Esophagus muscularis mucosa (tissue), 4 donors: ENCODE results near the gene BTBD9. TPM values are rescaled to one million over a fixed set of nuclear protein-coding genes. Genes with fewer than 3 reads are reported as not detected.

Experiments used
- DNase-seq: peaks from one replicate; pipeline ENCODE4 v3.0.0-alpha.2; 2017; ENCODE audit errors: extremely low spot score
- H3K27ac ChIP-seq, 4 donors: fragments of 200-600 bp; sonication (generic); replicated peaks in 1 of 4; 1 replicate in 3 of 4; 2 replicates in 1 of 4; pipeline ENCODE4 v1.5.1; 2016 to 2019; ENCODE audit warnings: mild to moderate bottlenecking in 1 of 4
- H3K27me3 ChIP-seq, 4 donors: fragments of 200-600 bp; sonication (generic); one replicate each; pipeline versions ENCODE4 v1.5.1 to v1.6.0; 2016 to 2019
- H3K36me3 ChIP-seq, 4 donors: fragments of 200-600 bp; sonication (generic); one replicate each; pipeline ENCODE4 v1.5.1; 2016 to 2019
- H3K4me1 ChIP-seq, 4 donors: fragments of 200-600 bp; sonication (generic); one replicate each; pipeline ENCODE4 v1.5.1; 2016 to 2019
- H3K4me3 ChIP-seq, 4 donors: fragments of 200-600 bp; sonication (generic); 1 replicate in 2 of 4; 2 replicates in 2 of 4; pipeline ENCODE4 v1.5.1; 2016 to 2019; ENCODE audit warnings: mild to moderate bottlenecking in 4 of 4, moderate library complexity in 1 of 4
- H3K9me3 ChIP-seq, 4 donors: fragments of 200-600 bp; sonication (generic); 1 replicate in 3 of 4; 2 replicates in 1 of 4; pipeline ENCODE4 v1.5.1; 2016 to 2019
- CTCF ChIP-seq, 3 experiments: fragments of 200-600 bp in 2 of 3; fragments of 450-650 bp in 1 of 3; sonication (generic) in 2 of 3; IDR thresholded peaks; one replicate each; pipeline ENCODE4 v1.5.1; 2017 to 2019; ENCODE audit warnings: antibody characterized with exemption in 3 of 3, mild to moderate bottlenecking in 2 of 3, moderate library complexity in 1 of 3
- EP300 ChIP-seq: sonication (generic); formaldehyde crosslinking; IDR thresholded peaks from one replicate; pipeline ENCODE4 v1.6.1; 2017; ENCODE audit warnings: antibody characterized with exemption
- POLR2A ChIP-seq: fragments of 450-650 bp; IDR thresholded peaks from one replicate; pipeline ENCODE4 v1.6.1; 2017; ENCODE audit warnings: antibody characterized with exemption, moderate library complexity, mild to moderate bottlenecking, low read depth
- POLR2AphosphoS5 ChIP-seq, 2 donors: sonication (generic); formaldehyde crosslinking; IDR thresholded peaks; one replicate each; pipeline ENCODE4 v1.6.1; 2017; ENCODE audit warnings: antibody characterized with exemption in 2 of 2
- WGBS: methylation state at CpG from one replicate; pipeline ENCODE4 v1.1.5; 2018; 5-methylcytosine and 5-hydroxymethylcytosine counted together
- intact Hi-C: fragments of 100-400 bp; cut with DNase I; formaldehyde crosslinking; loops from one replicate; pipeline ENCODE4 v1.15.1; 2023
- total RNA-seq, 4 donors: library from RNA; depleted of rRNA; stranded (reverse); fragments of >200 nt; gene quantifications; one replicate each; pipeline versions ENCODE4 v1.1.0 to v1.2.1, GENCODE V29; 2016

The BTBD9 gene
- total RNA-seq, 4 donors from 2014 or later = 9.4 to 14.1 (median 11.2) TPM

- TF ChIP-seq CTCF (IDR thresholded peaks at IDR 0.05) = no peak
- no peak for TF ChIP-seq POLR2A
- TF ChIP-seq POLR2AphosphoS5 (IDR thresholded peaks at IDR 0.05) = no peak
- TF ChIP-seq EP300 = no peak
- Histone ChIP-seq H3K27me3 (no peaks in the 10 kb centered on the region), H3K4me3 (no peak overlapping the region), H3K4me1 (peaks cover 0 to 8% (median 3%) of the 10 kb centered on the region in 4 donors), H3K27ac (no peak overlapping the region), H3K36me3 (no peaks in the 10 kb centered on the region), H3K9me3 (no peaks in the 10 kb centered on the region)
- DNase-seq = no peak
- intact Hi-C loops = no loop called here
- WGBS = 62% methylated on average over 4 of the region's 4 CpGs
Observed at GRCh38 chr6:38554700-38555413, 84.9 kb downstream of the BTBD9 start.

GRCh38 chr6:38554014-38554413 lies 85.7 kb downstream of the BTBD9 start:
- no peak overlapping the region for H3K27ac ChIP-seq
- intact Hi-C loops = no loop called here

DNA sequence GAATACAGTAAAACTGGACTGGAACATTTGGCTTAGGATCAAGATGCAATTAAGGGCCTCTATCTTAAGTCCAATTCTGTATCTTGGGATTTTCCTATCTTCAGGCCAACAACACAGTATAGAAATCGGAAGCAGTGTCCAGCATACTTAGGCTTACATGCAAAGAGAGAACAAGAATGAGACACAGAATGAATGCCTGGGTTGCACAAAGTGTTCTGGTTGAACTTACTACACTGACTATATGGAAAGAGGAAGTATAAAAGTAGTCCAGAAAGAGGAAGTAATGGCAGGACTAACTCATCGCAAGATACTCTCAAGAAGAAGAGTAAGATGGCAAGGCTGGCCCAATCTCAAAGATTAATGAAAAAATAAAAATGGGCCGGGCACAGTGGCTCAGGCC lies 87.6 kb downstream of the BTBD9 start:
- Histone ChIP-seq H3K36me3 (no peaks in the 10 kb centered on the region), H3K27me3 (no peaks in the 10 kb centered on the region), H3K27ac (no peak overlapping the region), H3K4me3 (no peak overlapping the region), H3K9me3 (no peaks in the 10 kb centered on the region), H3K4me1 (peaks cover 0 to 8% (median 3%) of the 10 kb centered on the region in 4 donors)
- WGBS = 94% methylated on average over 3 of the region's 3 CpGs
- intact Hi-C loops = no loop called here
- TF ChIP-seq CTCF (IDR thresholded peaks at IDR 0.05) (no peak), EP300 (no peak), POLR2AphosphoS5 (IDR thresholded peaks at IDR 0.05) (no peak), POLR2A (no peak)
- DNase-seq = no peak

More at GRCh38 chr6:38554014-38554413, 85.7 kb downstream of the BTBD9 start:
- no peak for TF ChIP-seq CTCF (IDR thresholded peaks at IDR 0.05)
- no peak for TF ChIP-seq POLR2A
- no peak for TF ChIP-seq EP300
- TF ChIP-seq POLR2AphosphoS5 (IDR thresholded peaks at IDR 0.05) = no peak
- no peaks in the 10 kb centered on the region for H3K36me3 ChIP-seq
- peaks cover 0 to 8% (median 3%) of the 10 kb centered on the region in 4 donors for H3K4me1 ChIP-seq
- no peak overlapping the region for H3K4me3 ChIP-seq
- no peaks in the 10 kb centered on the region for H3K27me3 ChIP-seq
- H3K9me3 ChIP-seq = no peaks in the 10 kb centered on the region
- no peak for DNase-seq

- Histone ChIP-seq H3K27ac (no peak overlapping the region), H3K4me1 (peaks cover 0 to 2% (median under 1%) of the 10 kb centered on the region in 4 donors), H3K27me3 (no peaks in the 10 kb centered on the region), H3K9me3 (no peaks in the 10 kb centered on the region), H3K36me3 (no peaks in the 10 kb centered on the region), H3K4me3 (no peak overlapping the region)
- 93% methylated on average over 5 of the region's 5 CpGs for WGBS
- intact Hi-C loops = no loop called here
- TF ChIP-seq POLR2A = no peak
- no peak for DNase-seq
Observed at GRCh38 chr6:38549795-38550194, 89.9 kb downstream of the BTBD9 start.

DNA sequence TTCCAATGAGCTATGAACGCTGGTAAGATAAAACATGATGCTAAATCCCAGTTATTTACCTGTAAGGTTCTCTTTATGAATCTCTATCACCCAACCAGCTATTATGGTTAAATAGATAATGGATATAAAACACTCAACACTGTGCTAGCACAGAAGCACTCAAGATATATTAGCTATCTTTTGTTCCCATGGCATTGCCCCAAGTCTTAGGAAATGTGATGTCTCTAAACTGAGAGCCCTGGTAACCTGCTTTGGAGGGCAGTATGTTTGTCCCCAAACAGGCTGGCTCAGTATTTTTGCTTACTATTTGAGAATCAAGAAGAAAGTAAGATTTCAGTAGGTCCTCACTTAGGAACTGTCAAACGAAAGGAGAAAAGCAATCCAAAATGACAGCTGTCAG lies 90.5 kb downstream of the BTBD9 start:
- 94% methylated on average over 2 of the region's 2 CpGs for WGBS
- no peaks in the 10 kb centered on the region for H3K36me3 ChIP-seq

More for the DNA sequence above, 90.5 kb downstream of the BTBD9 start:
- H3K4me3 ChIP-seq = no peak overlapping the region
- DNase-seq = no peak
- intact Hi-C loops = no loop called here
- H3K9me3 ChIP-seq = no peaks in the 10 kb centered on the region
- TF ChIP-seq CTCF (IDR thresholded peaks at IDR 0.05) (no peak), EP300 (no peak), POLR2AphosphoS5 (IDR thresholded peaks at IDR 0.05) (no peak), POLR2A (no peak)
- H3K27ac ChIP-seq = no peak overlapping the region
- H3K4me1 ChIP-seq = no peaks in the 10 kb centered on the region
- H3K27me3 ChIP-seq = no peaks in the 10 kb centered on the region
